Trophoblast cell (in vitro differentiated cells and primary cell): ENCODE results near the gene SASH3.

ENCODE experiments used
- DNase-seq, 2 donors: peaks; one replicate each; pipeline ENCODE4 v3.0.0-alpha.2; 2016
- H2AFZ ChIP-seq: 2 replicates; pipeline ENCODE4 v1.6.1; 2013; ENCODE audit warnings: low read length, moderate library complexity, mild to moderate bottlenecking; ENCODE audit not compliant: insufficient read depth, poor library complexity
- H2AK5ac ChIP-seq: 2 replicates; pipeline ENCODE4 v1.6.1; 2013; ENCODE audit warnings: mild to moderate bottlenecking, low read length
- H2BK120ac ChIP-seq: 2 replicates; pipeline ENCODE4 v1.6.1; 2013; ENCODE audit warnings: low read length, mild to moderate bottlenecking, moderate library complexity; ENCODE audit not compliant: insufficient read depth, poor library complexity
- H2BK12ac ChIP-seq: 2 replicates; pipeline ENCODE4 v1.6.1; 2013; ENCODE audit warnings: mild to moderate bottlenecking, low read length, moderate library complexity
- H2BK5ac ChIP-seq: 2 replicates; pipeline ENCODE4 v1.6.1; 2013; ENCODE audit warnings: low read length, low read depth, moderate library complexity, mild to moderate bottlenecking; ENCODE audit not compliant: poor library complexity
- H3K14ac ChIP-seq: 2 replicates; pipeline ENCODE4 v1.6.1; 2013; ENCODE audit warnings: mild to moderate bottlenecking, low read length
- H3K18ac ChIP-seq: 2 replicates; pipeline ENCODE4 v1.6.1; 2013; ENCODE audit warnings: mild to moderate bottlenecking, low read length
- H3K23ac ChIP-seq: 2 replicates; pipeline ENCODE4 v1.6.1; 2013; ENCODE audit warnings: low read length
- H3K27ac ChIP-seq: 2 replicates; pipeline ENCODE4 v1.5.1; 2013; ENCODE audit warnings: low read depth, mild to moderate bottlenecking, inconsistent platforms, low read length, moderate library complexity
- H3K27me3 ChIP-seq: 2 replicates; pipeline ENCODE4 v1.6.1; 2013; ENCODE audit warnings: inconsistent platforms, mild to moderate bottlenecking, low read length, moderate library complexity; ENCODE audit not compliant: insufficient read depth
- H3K36me3 ChIP-seq, 2 experiments: 1 replicate in 1 of 2; 2 replicates in 1 of 2; pipeline ENCODE4 v1.6.1; 2013; ENCODE audit warnings: low read length in 2 of 2, mild to moderate bottlenecking in 2 of 2, moderate library complexity in 1 of 2; ENCODE audit not compliant: insufficient read depth in 2 of 2, control insufficient read depth in 1 of 2
- H3K4ac ChIP-seq: 2 replicates; pipeline ENCODE4 v1.6.1; 2013; ENCODE audit warnings: low read depth, mild to moderate bottlenecking, low read length, moderate library complexity
- H3K4me1 ChIP-seq, 2 experiments: 1 replicate in 1 of 2; 2 replicates in 1 of 2; pipeline ENCODE4 v1.6.1; 2013; ENCODE audit warnings: low read length in 2 of 2, mild to moderate bottlenecking in 2 of 2, moderate library complexity in 1 of 2; ENCODE audit not compliant: insufficient read depth in 2 of 2, control insufficient read depth in 1 of 2
- H3K4me2 ChIP-seq: 2 replicates; pipeline ENCODE4 v1.6.1; 2013; ENCODE audit warnings: inconsistent platforms, mild to moderate bottlenecking, low read length, moderate library complexity
- H3K4me3 ChIP-seq: 2 replicates; pipeline ENCODE4 v1.5.1; 2013; ENCODE audit warnings: mild to moderate bottlenecking, low read depth, low read length, inconsistent platforms
- H3K79me1 ChIP-seq: one replicate; pipeline ENCODE4 v1.6.1; 2013; ENCODE audit warnings: low read length
- H3K79me2 ChIP-seq: 2 replicates; pipeline ENCODE4 v1.6.1; 2013; ENCODE audit warnings: low read length, mild to moderate bottlenecking; ENCODE audit not compliant: control insufficient read depth, insufficient read depth, poor library complexity
- H3K9ac ChIP-seq: 2 replicates; pipeline ENCODE4 v1.6.1; 2013; ENCODE audit warnings: mild to moderate bottlenecking, low read length
- H3K9me3 ChIP-seq: 2 replicates; pipeline ENCODE4 v1.6.1; 2013; ENCODE audit warnings: low read depth, mild to moderate bottlenecking, control low read depth, inconsistent platforms, low read length; ENCODE audit not compliant: insufficient read depth
- H4K12ac ChIP-seq: 2 replicates; pipeline ENCODE4 v1.6.1; 2013; ENCODE audit warnings: low read depth, mild to moderate bottlenecking, low read length, moderate library complexity
- H4K8ac ChIP-seq: 2 replicates; pipeline ENCODE4 v1.6.1; 2013; ENCODE audit warnings: low read depth, mild to moderate bottlenecking, low read length, moderate library complexity
- H4K91ac ChIP-seq: one replicate; pipeline ENCODE4 v1.6.1; 2013; ENCODE audit warnings: low read depth, mild to moderate bottlenecking, low read length, moderate library complexity
- WGBS: extraction: QIAGEN DNeasy Blood & Tissue Kit; methylation state at CpG from one replicate; pipeline ENCODE4 v1.1.7; 2013; ENCODE audit warnings: missing lambda C conversion rate; ENCODE audit not compliant: insufficient read length, insufficient coverage; ENCODE audit errors: extremely low coverage; 5-methylcytosine and 5-hydroxymethylcytosine counted together

The SASH3 gene

DNA sequence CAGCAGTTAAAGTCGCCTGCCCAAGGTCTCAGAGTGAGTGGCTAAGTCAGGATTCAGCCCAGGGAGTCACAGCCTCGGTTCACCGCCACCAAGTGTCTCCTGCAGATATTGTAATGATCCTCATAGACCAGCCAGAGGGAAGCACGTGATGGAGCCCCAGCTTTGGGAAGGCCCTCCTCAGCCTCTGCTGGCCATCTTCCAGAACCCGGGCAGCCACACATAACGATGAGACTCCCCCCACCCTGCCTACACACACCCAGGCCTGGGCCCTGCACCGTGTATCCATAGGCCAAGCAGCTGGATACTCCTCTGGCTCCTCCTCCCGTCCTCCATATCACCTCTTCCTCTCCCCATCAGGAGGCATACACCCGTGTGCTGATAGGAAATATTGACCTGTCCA is 19.6 kb upstream of the SASH3 start:
- no peak overlapping the region for H3K27ac ChIP-seq
- no peak overlapping the region for H2BK12ac ChIP-seq
- no peak overlapping the region for H3K9ac ChIP-seq
- H3K23ac ChIP-seq = no peak overlapping the region
- no peak overlapping the region for H3K4me2 ChIP-seq
- no peaks in the 10 kb centered on the region for H3K9me3 ChIP-seq
- no peak for DNase-seq
- H3K79me2 ChIP-seq = no peaks in the 10 kb centered on the region
- H3K36me3 ChIP-seq = no peaks in the 10 kb centered on the region
- WGBS = no CpG with 5 or more reads among the region's 9 CpGs
- H3K27me3 ChIP-seq = no peaks in the 10 kb centered on the region
- H3K18ac ChIP-seq = no peak overlapping the region
- H4K91ac ChIP-seq = no peak overlapping the region
- H3K14ac ChIP-seq = no peak overlapping the region
- no peak overlapping the region for H2AFZ ChIP-seq
- H4K12ac ChIP-seq = no peak overlapping the region
- H3K4me3 ChIP-seq = no peak overlapping the region
- H3K4me1 ChIP-seq = no peaks in the 10 kb centered on the region
- H3K4ac ChIP-seq = no peak overlapping the region
- no peak overlapping the region for H2BK120ac ChIP-seq
- H3K79me1 ChIP-seq = no peaks in the 10 kb centered on the region
- H2AK5ac ChIP-seq = no peak overlapping the region
- no peak overlapping the region for H2BK5ac ChIP-seq
- no peak overlapping the region for H4K8ac ChIP-seq

DNA sequence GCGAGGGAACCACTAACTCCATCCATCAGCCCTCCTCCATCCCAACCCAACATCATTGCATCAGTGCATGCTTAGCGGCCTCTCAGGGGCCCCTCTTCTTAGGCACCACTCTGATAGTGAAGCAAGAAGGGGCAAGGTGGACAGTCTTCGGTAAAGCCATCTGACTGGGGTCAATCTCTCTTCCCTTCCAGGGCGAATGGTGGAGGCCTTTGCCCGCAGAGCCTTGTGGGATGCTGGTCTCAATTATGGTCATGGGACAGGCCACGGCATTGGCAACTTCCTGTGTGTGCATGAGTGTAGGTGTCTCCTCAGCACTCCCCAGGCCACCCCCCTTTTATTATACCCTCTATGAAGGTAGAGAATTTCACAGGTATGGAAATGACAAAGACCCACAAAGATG is 18.8 kb upstream of the SASH3 start:
- Histone ChIP-seq H3K4me2 (no peak overlapping the region), H3K36me3 (no peaks in the 10 kb centered on the region), H3K4ac (no peak overlapping the region), H4K12ac (no peak overlapping the region), H3K27me3 (no peaks in the 10 kb centered on the region), H3K18ac (no peak overlapping the region), H2AFZ (no peak overlapping the region), H3K79me2 (no peaks in the 10 kb centered on the region), H3K79me1 (no peaks in the 10 kb centered on the region), H4K91ac (no peak overlapping the region), H3K27ac (no peak overlapping the region), H3K9me3 (no peaks in the 10 kb centered on the region), H2BK5ac (no peak overlapping the region), H3K4me1 (no peaks in the 10 kb centered on the region), H3K9ac (no peak overlapping the region), H3K14ac (no peak overlapping the region), H2AK5ac (no peak overlapping the region), H3K23ac (no peak overlapping the region), H2BK120ac (no peak overlapping the region), H4K8ac (no peak overlapping the region), H3K4me3 (no peak overlapping the region), H2BK12ac (no peak overlapping the region)
- no CpG with 5 or more reads among the region's 6 CpGs for WGBS
- DNase-seq = no peak

DNA sequence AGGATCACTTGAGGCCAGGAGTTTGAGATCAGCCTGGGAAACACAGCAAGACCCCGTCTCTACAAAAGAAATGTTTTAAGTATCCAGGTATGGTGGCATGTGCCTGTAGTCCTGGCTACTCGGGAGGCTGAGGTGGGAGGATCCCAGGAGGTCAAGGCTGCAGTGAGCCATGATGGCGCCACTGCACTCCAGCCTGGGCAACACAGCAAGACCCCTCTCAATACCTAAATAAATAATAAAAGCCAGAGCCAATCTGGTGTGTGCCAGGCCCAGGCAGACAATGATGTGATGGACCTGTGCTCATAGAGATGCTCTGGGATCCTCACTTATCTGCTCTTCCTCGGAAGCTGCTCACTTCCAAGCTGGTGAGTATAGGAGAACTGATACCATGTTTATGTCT is 18.2 kb upstream of the SASH3 start:
- Histone ChIP-seq H3K9me3 (no peaks in the 10 kb centered on the region), H3K36me3 (no peaks in the 10 kb centered on the region), H3K27me3 (no peaks in the 10 kb centered on the region), H3K4ac (no peak overlapping the region), H4K8ac (no peak overlapping the region), H2BK120ac (no peak overlapping the region), H3K4me3 (no peak overlapping the region), H3K14ac (no peak overlapping the region), H2AFZ (no peak overlapping the region), H3K4me2 (no peak overlapping the region), H4K12ac (no peak overlapping the region), H3K79me2 (no peaks in the 10 kb centered on the region), H3K18ac (no peak overlapping the region), H2AK5ac (no peak overlapping the region), H4K91ac (no peak overlapping the region), H3K23ac (no peak overlapping the region), H3K27ac (no peak overlapping the region), H3K4me1 (no peaks in the 10 kb centered on the region), H2BK12ac (no peak overlapping the region), H3K9ac (no peak overlapping the region), H3K79me1 (no peaks in the 10 kb centered on the region), H2BK5ac (no peak overlapping the region)
- no CpG with 5 or more reads among the region's 4 CpGs for WGBS
- DNase-seq = no peak

DNA sequence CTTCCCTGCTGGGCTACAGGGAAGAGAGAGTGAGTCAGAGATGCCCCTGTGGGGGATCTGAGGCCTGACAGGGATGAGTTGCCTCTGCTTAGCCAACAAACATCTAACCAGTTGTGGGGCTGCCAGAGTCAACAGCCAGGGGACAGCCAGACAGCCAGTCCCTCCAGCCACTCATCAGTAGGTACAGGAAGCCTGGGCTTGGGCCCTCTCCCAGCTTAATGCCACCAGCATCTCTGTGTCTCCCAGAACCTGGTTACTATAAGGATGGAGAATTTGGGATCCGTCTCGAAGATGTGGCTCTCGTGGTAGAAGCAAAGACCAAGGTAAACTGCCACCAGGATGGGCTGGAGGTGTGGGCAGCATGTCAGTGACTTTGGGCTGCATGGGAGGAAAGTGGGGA is 17.3 kb upstream of the SASH3 start:
- no peaks in the 10 kb centered on the region for H3K4me1 ChIP-seq
- H2BK5ac ChIP-seq = no peak overlapping the region
- H4K8ac ChIP-seq = no peak overlapping the region
- H4K12ac ChIP-seq = no peak overlapping the region
- H3K18ac ChIP-seq = no peak overlapping the region
- no peaks in the 10 kb centered on the region for H3K79me2 ChIP-seq
- no peak overlapping the region for H3K27ac ChIP-seq
- no peak overlapping the region for H4K91ac ChIP-seq
- H3K4me3 ChIP-seq = no peak overlapping the region
- H3K36me3 ChIP-seq = no peaks in the 10 kb centered on the region
- no peak overlapping the region for H3K9ac ChIP-seq
- H3K4ac ChIP-seq = no peak overlapping the region
- H2AK5ac ChIP-seq = no peak overlapping the region
- H2BK12ac ChIP-seq = no peak overlapping the region
- no peaks in the 10 kb centered on the region for H3K79me1 ChIP-seq
- H2BK120ac ChIP-seq = no peak overlapping the region
- no peak overlapping the region for H2AFZ ChIP-seq
- no peak overlapping the region for H3K14ac ChIP-seq
- no peak for DNase-seq
- no CpG with 5 or more reads among the region's 3 CpGs for WGBS
- H3K27me3 ChIP-seq = no peaks in the 10 kb centered on the region
- no peaks in the 10 kb centered on the region for H3K9me3 ChIP-seq
- H3K4me2 ChIP-seq = no peak overlapping the region
- H3K23ac ChIP-seq = no peak overlapping the region

DNA sequence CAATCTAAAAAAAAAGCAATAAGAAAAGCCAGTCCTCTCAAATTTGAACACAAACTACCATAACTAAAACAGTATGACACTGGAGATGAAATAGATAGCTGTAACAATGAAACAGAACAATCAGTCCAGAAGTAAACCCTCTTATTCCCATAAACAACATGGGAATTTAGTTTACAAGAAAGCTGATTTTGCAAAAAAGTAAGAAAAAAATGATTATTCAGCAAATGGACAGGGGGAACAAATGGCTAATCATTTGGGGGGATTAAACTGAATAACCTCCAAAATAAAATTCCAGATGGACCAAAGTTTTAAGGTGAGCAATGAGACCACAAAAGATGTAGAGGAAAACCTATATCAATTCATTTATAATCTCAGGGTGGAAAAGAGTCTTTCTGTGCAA is 16.1 kb upstream of the SASH3 start:
- Histone ChIP-seq H3K4me2 (no peak overlapping the region), H3K27ac (no peak overlapping the region), H3K14ac (no peak overlapping the region), H2BK12ac (no peak overlapping the region), H3K23ac (no peak overlapping the region), H2AFZ (no peak overlapping the region), H3K9me3 (no peaks in the 10 kb centered on the region), H2AK5ac (no peak overlapping the region), H3K9ac (no peak overlapping the region), H3K4me3 (no peak overlapping the region), H2BK5ac (no peak overlapping the region), H2BK120ac (no peak overlapping the region), H3K18ac (no peak overlapping the region), H3K27me3 (no peaks in the 10 kb centered on the region), H4K91ac (no peak overlapping the region), H3K4ac (no peak overlapping the region), H3K4me1 (no peaks in the 10 kb centered on the region), H3K36me3 (no peaks in the 10 kb centered on the region), H3K79me2 (no peaks in the 10 kb centered on the region), H4K8ac (no peak overlapping the region), H4K12ac (no peak overlapping the region), H3K79me1 (no peaks in the 10 kb centered on the region)
- DNase-seq = no peak
